A549 (cell line): ENCODE data around the gene PAXX. TPM values are rescaled to one million over a fixed set of nuclear protein-coding genes. Genes with fewer than 3 reads are reported as not detected.

Experiments
- ATAC-seq, 2 experiments: fragments of 200-7000 bp in 1 of 2; fragments of >200 bp in 1 of 2; cut with Nextera tagmentation in 1 of 2; cut with Tn5 transposase in 1 of 2; 3 replicates each; pipeline versions ENCODE4 v1.8.0 to v1.9.1; 2018 to 2020; ENCODE audit warnings: mild to moderate bottlenecking in 1 of 2, moderate library complexity in 1 of 2
- CTCF ChIA-PET: fragments of 300-600 bp; sonication (Branson Sonifier 250); formaldehyde crosslinking; extraction: SDS; loops from one replicate; lab custom pipeline; 2021; ENCODE audit warnings: antibody characterized with exemption, inconsistent platforms; lab: Yijun Ruan, JAX
- POLR2A ChIA-PET: fragments of 350-600 bp; formaldehyde crosslinking; extraction: SDS; loops from one replicate; lab custom pipeline; 2021; ENCODE audit warnings: antibody characterized with exemption, inconsistent platforms; lab: Yijun Ruan, JAX
- DNase-seq, 2 experiments: peaks; one replicate each; pipeline versions ENCODE4 v3.0.0 to v3.0.0-alpha.2; 2011 to 2016; ENCODE audit warnings: low read depth in 1 of 2, low spot score in 1 of 2
- FAIRE-seq: peaks from 2 replicates; lab custom pipeline; 2011; peaks lifted over from hg19 to GRCh38; lab: Jason Lieb, UNC
- H3K27ac ChIP-seq, 2 experiments: fragments of >200 bp; sonication (Bioruptor Twin); formaldehyde crosslinking; 3 replicates each; pipeline ENCODE4 v1.5.1; 2016 to 2017
- H3K4me1 ChIP-seq: fragments of >200 bp; sonication (Bioruptor Twin); formaldehyde crosslinking; 3 replicates; pipeline ENCODE4 v1.6.1; 2016
- H3K4me2 ChIP-seq: fragments of >200 bp; sonication (Bioruptor Twin); formaldehyde crosslinking; 3 replicates; pipeline ENCODE4 v1.6.1; 2016
- H3K4me3 ChIP-seq: fragments of >200 bp; sonication (Bioruptor Twin); formaldehyde crosslinking; 3 replicates; pipeline ENCODE4 v1.5.1; 2016
- H3K9me3 ChIP-seq: fragments of >200 bp; sonication (Bioruptor Twin); formaldehyde crosslinking; 3 replicates; pipeline ENCODE4 v1.6.1; 2016
- BHLHE40 ChIP-seq: IDR thresholded peaks from 2 replicates; pipeline ENCODE4 v1.6.1; 2012; ENCODE audit warnings: low read depth, low read length, inconsistent platforms
- CBX8 ChIP-seq: fragments of 200-600 bp; sonication (generic); IDR thresholded peaks from 2 replicates; pipeline ENCODE4 v1.6.1; 2016
- CHD4 ChIP-seq: fragments of 200-600 bp; sonication (generic); IDR thresholded peaks from 2 replicates; pipeline ENCODE4 v1.6.1; 2016; ENCODE audit warnings: antibody characterized with exemption, mild to moderate bottlenecking, borderline replicate concordance
- E2F6 ChIP-seq: IDR thresholded peaks from 2 replicates; pipeline ENCODE4 v1.6.1; 2012; ENCODE audit warnings: low read depth, borderline replicate concordance
- EHMT2 ChIP-seq: fragments of 200-600 bp; sonication (generic); IDR thresholded peaks from 2 replicates; pipeline ENCODE4 v1.6.1; 2016; ENCODE audit warnings: antibody characterized with exemption, low read depth, mild to moderate bottlenecking, moderate library complexity
- FOSL2 ChIP-seq, 2 experiments: fragments of 450-650 bp in 1 of 2; fragments of >200 bp in 1 of 2; sonication (Bioruptor Twin) in 1 of 2; formaldehyde crosslinking; IDR thresholded peaks; 2 replicates each; pipeline versions ENCODE4 v1.5.0 to v1.6.1; 2016 to 2020; ENCODE audit warnings: mild to moderate bottlenecking in 1 of 2, moderate library complexity in 1 of 2
- FOXS1 ChIP-seq: fragments of 250-450 bp; sonication (Bioruptor Pico); IDR thresholded peaks from 2 replicates; pipeline ENCODE4 v1.5.0; 2020; ENCODE audit warnings: mild to moderate bottlenecking, moderate library complexity
- GATA3 ChIP-seq: IDR thresholded peaks from 2 replicates; pipeline ENCODE4 v1.6.1; 2012; ENCODE audit warnings: borderline replicate concordance
- HES2 ChIP-seq: fragments of >200 bp; sonication (Bioruptor Twin); formaldehyde crosslinking; IDR thresholded peaks from 2 replicates; pipeline ENCODE4 v1.6.1; 2016
- JUNB ChIP-seq: fragments of >200 bp; sonication (Bioruptor Twin); formaldehyde crosslinking; IDR thresholded peaks from 2 replicates; pipeline ENCODE4 v1.6.1; 2016
- KDM5A ChIP-seq: fragments of 200-600 bp; sonication (generic); IDR thresholded peaks from 2 replicates; pipeline ENCODE4 v1.6.1; 2016; ENCODE audit warnings: antibody characterized with exemption, mild to moderate bottlenecking
- NFE2L2 ChIP-seq: fragments of 150-350 bp; conservative IDR thresholded peaks from 2 replicates; pipeline ENCODE4 v1.6.1; 2014; ENCODE audit warnings: low read length
- POLR2AphosphoS2 ChIP-seq: conservative IDR thresholded peaks from 2 replicates; pipeline ENCODE4 v1.6.1; 2012; ENCODE audit warnings: low read length, improper control_type of control experiment, inconsistent platforms
- RAD21 ChIP-seq, 2 experiments: fragments of >200 bp in 1 of 2; sonication (Bioruptor Twin) in 1 of 2; formaldehyde crosslinking in 1 of 2; IDR thresholded peaks in 1 of 2; conservative IDR thresholded peaks in 1 of 2; 2 replicates in 1 of 2; 3 replicates in 1 of 2; pipeline ENCODE4 v1.6.1; 2012 to 2018; ENCODE audit warnings: inconsistent platforms in 1 of 2
- RCOR1 ChIP-seq: fragments of 150-350 bp; IDR thresholded peaks from 2 replicates; pipeline ENCODE4 v1.6.1; 2014; ENCODE audit warnings: antibody characterized with exemption, low read length, low read depth
- RNF2 ChIP-seq: fragments of 200-600 bp; sonication (generic); IDR thresholded peaks from 2 replicates; pipeline ENCODE4 v1.6.1; 2016; ENCODE audit warnings: low read depth, mild to moderate bottlenecking, antibody characterized with exemption, moderate library complexity, borderline replicate concordance
- SREBF2 ChIP-seq: fragments of 450-650 bp; IDR thresholded peaks from 2 replicates; pipeline ENCODE4 v1.6.1; 2014; ENCODE audit warnings: mild to moderate bottlenecking, moderate library complexity
- ZNF302 ChIP-seq: fragments of 250-450 bp; sonication (Bioruptor Pico); IDR thresholded peaks from 2 replicates; pipeline ENCODE4 v1.9.0; 2021; ENCODE audit warnings: inconsistent platforms, mild to moderate bottlenecking, moderate library complexity
- WGBS: methylation state at CpG from one replicate; pipeline ENCODE4 v1.1.6; 2017; ENCODE audit errors: missing lambda C conversion rate; 5-methylcytosine and 5-hydroxymethylcytosine counted together
- polyA plus RNA-seq, 4 experiments: library from polyadenylated mRNA; depleted of rRNA in 3 of 4; stranded (reverse); fragments of >200 nt; fragmentation: RNase III in 1 of 4; extraction: RNeasy Plus Mini Kit Qiagen cat#74134 plus additional on column Dnase treatment in 1 of 4; gene quantifications; 2 replicates in 3 of 4; 3 replicates in 1 of 4; pipeline ENCODE4 v1.2.3, GENCODE V29; 2011 to 2017
- TF ChIP-seq, protein P1 (sequence below): IDR thresholded peaks from 2 replicates; pipeline ENCODE4 v1.6.1; 2012

PAXX gene
- polyA plus RNA-seq, 2 of the 4 experiments (the other 2 are of a cell fraction) = 15.6 to 53.2 TPM

DNA sequence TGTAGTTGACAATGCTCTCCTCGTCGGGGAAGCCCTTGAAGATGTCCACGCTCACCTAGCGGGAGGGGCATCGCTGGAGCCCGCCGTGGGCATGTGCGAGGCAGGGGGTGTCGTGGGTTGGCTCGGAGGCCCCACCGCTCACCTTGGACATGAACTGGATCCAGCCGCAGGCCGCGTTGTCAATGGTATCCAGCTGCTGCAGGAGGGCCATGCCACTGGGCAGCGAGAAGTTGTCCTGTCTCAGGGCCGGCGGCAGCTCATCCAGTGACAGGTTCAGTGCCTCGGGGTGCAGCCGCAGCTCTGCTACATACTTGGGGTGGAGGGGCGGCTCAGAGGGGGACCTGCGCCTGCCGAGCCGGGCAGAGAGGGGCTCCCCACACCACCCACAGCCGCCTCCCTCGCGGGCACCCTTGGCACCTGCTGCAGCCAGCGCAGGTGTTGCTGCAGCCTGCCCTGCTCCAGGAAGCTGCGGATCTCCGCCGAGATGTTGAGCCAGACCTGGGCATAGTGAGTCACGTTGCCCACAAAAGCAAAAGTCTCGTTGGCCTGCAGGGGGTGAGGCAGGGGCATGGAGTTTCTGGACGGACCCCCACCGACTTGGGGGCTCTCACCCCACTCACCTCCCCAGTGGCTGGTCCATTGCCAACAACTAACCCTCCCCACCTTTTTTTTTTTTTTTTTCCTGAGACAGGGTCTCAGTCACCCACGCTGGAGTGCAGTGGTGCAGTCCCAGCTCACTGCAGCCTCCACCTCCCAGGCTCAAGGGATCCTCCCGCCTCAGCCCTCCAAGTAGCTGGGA is 26.7 kb downstream of the PAXX start (continued):
- no peak for TF ChIP-seq ZNF302 (CRISPR knock-in tag)
- no peak for TF ChIP-seq NFE2L2

DNA sequence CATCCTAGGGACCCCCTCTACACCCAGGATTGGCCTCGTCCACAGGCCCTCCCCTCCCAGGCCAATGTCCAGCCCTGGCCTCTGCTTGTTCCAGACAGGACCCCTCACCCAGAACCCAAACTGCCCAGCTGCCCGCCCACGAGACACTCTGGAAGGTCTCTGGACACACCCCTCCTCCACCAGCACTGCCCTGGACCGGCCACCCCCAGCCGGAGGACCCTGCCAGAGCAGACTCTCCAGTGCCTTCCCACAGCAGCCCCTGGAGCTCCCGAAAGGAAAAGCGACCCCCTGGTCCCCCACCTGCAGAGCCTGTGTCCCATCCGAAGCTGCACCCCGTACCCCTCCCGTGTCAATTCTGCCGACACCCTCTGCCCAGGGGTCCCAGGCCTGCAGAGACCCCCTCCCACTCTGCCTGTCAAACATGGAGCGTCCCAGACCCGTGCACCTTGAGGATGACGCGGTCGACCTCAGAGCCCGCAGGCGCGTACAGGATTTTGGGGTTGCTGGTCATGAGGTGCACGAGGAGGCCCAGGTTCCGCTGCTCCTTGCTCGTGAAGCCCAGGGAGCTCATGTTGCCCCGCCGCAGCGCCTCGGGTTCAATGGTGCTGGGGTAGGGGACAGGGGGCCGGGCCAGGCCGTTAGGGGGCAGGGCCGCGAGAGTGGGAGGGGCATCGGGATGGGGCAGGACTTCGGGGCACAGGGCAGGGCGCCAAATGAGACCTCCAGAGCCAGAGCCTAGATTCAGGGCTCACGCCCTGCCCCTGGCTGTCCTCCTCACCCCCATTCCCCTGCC is 27.9 kb downstream of the PAXX start:
- POLR2A ChIA-PET = interaction anchor here (1.0 kb wide), 1 partner anchor 28 kb away, joined by 3 read pairs; the partner anchor contains the start of gene PAXX
- DNase-seq (no peak), FAIRE-seq (no peak), ATAC-seq (no peak)
- no peak overlapping the region for H3K4me3 ChIP-seq
- peaks cover 8% of the 10 kb centered on the region; the same call in 2 of the 3 replicates for H3K4me1 ChIP-seq
- no peaks in the 10 kb centered on the region for H3K9me3 ChIP-seq
- H3K4me2 ChIP-seq = no peak overlapping the region
- TF ChIP-seq E2F6 (no peak), FOSL2 (IDR thresholded peaks at IDR 0.05) (no peak), FOSL2 (CRISPR knock-in tag; IDR thresholded peaks at IDR 0.05) (no peak), RAD21 (conservative IDR thresholded peaks at IDR 0.05 in 1 of 2, IDR thresholded peaks at IDR 0.05 in 1 of 2) (no peak), SREBF2 (no peak), NFE2L2 (no peak), JUNB (no peak), FOXS1 (CRISPR knock-in tag) (no peak), POLR2AphosphoS2 (no peak), RNF2 (no peak), GATA3 (no peak), RCOR1 (no peak), EHMT2 (no peak), CHD4 (no peak)
- TF ChIP-seq, protein P1, sequence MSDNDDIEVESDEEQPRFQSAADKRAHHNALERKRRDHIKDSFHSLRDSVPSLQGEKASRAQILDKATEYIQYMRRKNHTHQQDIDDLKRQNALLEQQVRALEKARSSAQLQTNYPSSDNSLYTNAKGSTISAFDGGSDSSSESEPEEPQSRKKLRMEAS = no peak
- 74% methylated on average over 3 of the region's 34 CpGs for WGBS
- CTCF ChIA-PET = interaction anchor here (0.6 to 12.9 kb wide), 7 partner anchors 10 to 101 kb away, joined by 3 to 169 read pairs (median 7); partner anchors contain the start of genes ABCA2, CLIC3 and FUT7
- H3K27ac ChIP-seq = no peak overlapping the region

- POLR2A ChIA-PET = interaction anchor here (1.0 kb wide), 1 partner anchor 29 kb away, joined by 3 read pairs; the partner anchor contains the start of gene PAXX
- no peak for FAIRE-seq
These were observed 28.7 kb downstream of the PAXX start for GRCh38 chr9:137020771-137021567.

More at GRCh38 chr9:137020771-137021567, 28.7 kb downstream of the PAXX start:
- TF ChIP-seq GATA3 (no peak), RAD21 (conservative IDR thresholded peaks at IDR 0.05 in 1 of 2, IDR thresholded peaks at IDR 0.05 in 1 of 2) (no peak), KDM5A (no peak), HES2 (no peak), BHLHE40 (no peak), CBX8 (no peak)
- Histone ChIP-seq H3K4me3 (no peak overlapping the region), H3K4me2 (no peak overlapping the region), H3K27ac (no peak overlapping the region), H3K4me1 (peaks cover 11% of the 10 kb centered on the region; the same call in 2 of the 3 replicates), H3K9me3 (no peaks in the 10 kb centered on the region)
- 93% methylated on average over 22 of the region's 32 CpGs for WGBS
- CTCF ChIA-PET = interaction anchor here (0.8 to 12.9 kb wide), 9 partner anchors 9 to 250 kb away, joined by 3 to 207 read pairs (median 10); partner anchors contain the start of genes ABCA2, CLIC3, FUT7 and MAN1B1
- no peak for DNase-seq
- ATAC-seq = no peak
